IMR-90 (cell line): Measurements from ENCODE around the gene UBD. TPM values are rescaled to one million over a fixed set of nuclear protein-coding genes. Genes with fewer than 3 reads are reported as not detected.

Experiments
- ATAC-seq: fragments of 200-7000 bp; cut with Tn5 transposase; 2 replicates; pipeline ENCODE4 v1.9.1; 2020; ENCODE audit warnings: low read depth, mild to moderate bottlenecking, moderate library complexity
- BruUV-seq: library from RNA; stranded (reverse); fragments of 400-500 nt; replicated peaks from 2 replicates; lab custom pipeline; 2021; lab: Mats Ljungman, UMichigan
- CTCF ChIA-PET: fragments of 300-600 bp; formaldehyde crosslinking; extraction: SDS; loops from one replicate; lab custom pipeline; 2021; ENCODE audit warnings: antibody characterized with exemption; lab: Yijun Ruan, JAX
- POLR2A ChIA-PET: fragments of 300-600 bp; sonication (Branson Sonifier 250); formaldehyde crosslinking; loops from one replicate; lab custom pipeline; 2022; ENCODE audit warnings: antibody characterized with exemption; ENCODE audit not compliant: unreplicated experiment; lab: Charles Lee
- DNase-seq: peaks from one replicate; pipeline ENCODE4 v3.0.0; 2013
- H2AFZ ChIP-seq: replicated peaks from 2 replicates; pipeline ENCODE3; 2013; ENCODE audit warnings: low read length, mild to moderate bottlenecking; ENCODE audit not compliant: poor library complexity
- H2AK5ac ChIP-seq: 2 replicates; pipeline ENCODE4 v1.6.1; 2013; ENCODE audit warnings: low read depth, low read length, inconsistent platforms
- H2AK9ac ChIP-seq: replicated peaks from 2 replicates; pipeline ENCODE3; 2013; ENCODE audit warnings: mild to moderate bottlenecking, low read depth, low read length, moderate library complexity; ENCODE audit not compliant: poor library complexity
- H2BK120ac ChIP-seq: 2 replicates; pipeline ENCODE4 v1.6.1; 2013; ENCODE audit warnings: low read depth, low read length, inconsistent platforms
- H2BK15ac ChIP-seq: 3 replicates; pipeline ENCODE4 v1.6.1; 2013; ENCODE audit warnings: low read depth, low read length, inconsistent platforms
- H2BK20ac ChIP-seq: 2 replicates; pipeline ENCODE4 v1.6.1; 2013; ENCODE audit warnings: low read depth, mild to moderate bottlenecking, inconsistent platforms, low read length, moderate library complexity
- H2BK5ac ChIP-seq: 2 replicates; pipeline ENCODE4 v1.6.1; 2013; ENCODE audit warnings: mild to moderate bottlenecking, low read depth, low read length, inconsistent platforms; ENCODE audit not compliant: poor library complexity, severe bottlenecking
- H3K14ac ChIP-seq: replicated peaks from 2 replicates; pipeline ENCODE4 v1.6.1; 2013; ENCODE audit warnings: low read depth, low read length, inconsistent platforms
- H3K18ac ChIP-seq: 2 replicates; pipeline ENCODE4 v1.6.1; 2013; ENCODE audit warnings: low read depth, low read length, control low read depth
- H3K23ac ChIP-seq: 2 replicates; pipeline ENCODE4 v1.6.1; 2013; ENCODE audit warnings: low read depth, low read length, inconsistent platforms
- H3K27ac ChIP-seq: 2 replicates; pipeline ENCODE4 v1.5.1; 2013; ENCODE audit warnings: mild to moderate bottlenecking, control low read depth, low read length; ENCODE audit not compliant: insufficient read depth
- H3K27me3 ChIP-seq: 2 replicates; pipeline ENCODE4 v1.6.1; 2013; ENCODE audit warnings: low read length; ENCODE audit not compliant: control insufficient read depth, insufficient read depth
- H3K36me3 ChIP-seq: 2 replicates; pipeline ENCODE4 v1.6.1; 2013; ENCODE audit warnings: low read length, mixed read lengths; ENCODE audit not compliant: control insufficient read depth, insufficient read depth
- H3K4ac ChIP-seq: 2 replicates; pipeline ENCODE4 v1.6.1; 2013; ENCODE audit warnings: low read depth, low read length, inconsistent platforms
- H3K4me1 ChIP-seq: 2 replicates; pipeline ENCODE4 v1.6.1; 2013; ENCODE audit warnings: low read length, mixed read lengths; ENCODE audit not compliant: control insufficient read depth, insufficient read depth
- H3K4me2 ChIP-seq: 2 replicates; pipeline ENCODE4 v1.6.1; 2013; ENCODE audit warnings: low read depth, mild to moderate bottlenecking, control low read depth, low read length, moderate library complexity
- H3K4me3 ChIP-seq: 2 replicates; pipeline ENCODE4 v1.5.1; 2013; ENCODE audit warnings: low read depth, mild to moderate bottlenecking, control low read depth, low read length, moderate library complexity; ENCODE audit not compliant: insufficient read depth
- H3K56ac ChIP-seq: 2 replicates; pipeline ENCODE4 v1.6.1; 2013; ENCODE audit warnings: low read length, inconsistent platforms; ENCODE audit not compliant: insufficient read depth; ENCODE audit errors: extremely low read depth
- H3K79me1 ChIP-seq, 2 experiments: 2 replicates each; pipeline ENCODE4 v1.6.1; 2013; ENCODE audit warnings: low read length in 2 of 2, inconsistent platforms in 1 of 2, low read depth in 1 of 2
- H3K9ac ChIP-seq: 2 replicates; pipeline ENCODE4 v1.6.1; 2013; ENCODE audit warnings: low read depth, low read length, control low read depth
- H3K9me1 ChIP-seq: 2 replicates; pipeline ENCODE4 v1.6.1; 2013; ENCODE audit warnings: low read length, inconsistent platforms; ENCODE audit not compliant: insufficient read depth
- H3K9me3 ChIP-seq: 2 replicates; pipeline ENCODE4 v1.6.1; 2013; ENCODE audit warnings: low read length; ENCODE audit not compliant: control insufficient read depth, insufficient read depth
- H4K20me1 ChIP-seq: 2 replicates; pipeline ENCODE4 v1.6.1; 2013; ENCODE audit warnings: low read length, inconsistent platforms; ENCODE audit not compliant: insufficient read depth
- H4K5ac ChIP-seq: 2 replicates; pipeline ENCODE4 v1.6.1; 2013; ENCODE audit warnings: mild to moderate bottlenecking, low read depth, low read length, control low read depth
- H4K8ac ChIP-seq, 2 experiments: 2 replicates each; pipeline ENCODE4 v1.6.1; 2013; ENCODE audit warnings: low read depth in 2 of 2, low read length in 2 of 2, control low read depth in 1 of 2, inconsistent platforms in 1 of 2
- H4K91ac ChIP-seq: 2 replicates; pipeline ENCODE4 v1.6.1; 2013; ENCODE audit warnings: low read depth, low read length, inconsistent platforms; ENCODE audit not compliant: insufficient read depth
- BHLHE40 ChIP-seq: fragments of 150-350 bp; IDR thresholded peaks from 2 replicates; pipeline ENCODE4 v1.6.1; 2016; ENCODE audit warnings: mild to moderate bottlenecking, low read depth, low read length
- CEBPB ChIP-seq: IDR thresholded peaks from 2 replicates; pipeline ENCODE4 v1.6.1; 2012; ENCODE audit warnings: low read depth, low read length, improper control_type of control experiment
- CHD1 ChIP-seq: IDR thresholded peaks from 2 replicates; pipeline ENCODE4 v1.6.1; 2012; ENCODE audit warnings: low read depth, low read length, improper control_type of control experiment
- FOS ChIP-seq: fragments of 150-350 bp; IDR thresholded peaks from 2 replicates; pipeline ENCODE4 v1.6.1; 2016; ENCODE audit warnings: low read depth, low read length
- MAFK ChIP-seq: IDR thresholded peaks from 2 replicates; pipeline ENCODE4 v1.6.1; 2012; ENCODE audit warnings: low read depth, low read length, improper control_type of control experiment
- MAZ ChIP-seq: IDR thresholded peaks from 2 replicates; pipeline ENCODE4 v1.6.1; 2012; ENCODE audit warnings: low read depth, mild to moderate bottlenecking, low read length, improper control_type of control experiment, moderate library complexity, borderline replicate concordance
- MXI1 ChIP-seq: IDR thresholded peaks from 2 replicates; pipeline ENCODE4 v1.6.1; 2012; ENCODE audit warnings: low read depth, mild to moderate bottlenecking, low read length, moderate library complexity, borderline replicate concordance
- NFE2L2 ChIP-seq: fragments of 150-350 bp; IDR thresholded peaks from 2 replicates; pipeline ENCODE4 v1.6.1; 2016; ENCODE audit warnings: low read depth, mild to moderate bottlenecking, low read length
- POLR2A ChIP-seq: IDR thresholded peaks from 2 replicates; pipeline ENCODE4 v1.6.1; 2012; ENCODE audit warnings: mild to moderate bottlenecking, low read depth, low read length
- RAD21 ChIP-seq: IDR thresholded peaks from 2 replicates; pipeline ENCODE4 v1.6.1; 2012; ENCODE audit warnings: low read length, improper control_type of control experiment
- RCOR1 ChIP-seq: IDR thresholded peaks from 2 replicates; pipeline ENCODE4 v1.6.1; 2012; ENCODE audit warnings: mild to moderate bottlenecking, low read length, improper control_type of control experiment; ENCODE audit not compliant: insufficient replicate concordance
- SMC3 ChIP-seq: fragments of 150-350 bp; IDR thresholded peaks from 2 replicates; pipeline ENCODE4 v1.6.1; 2016; ENCODE audit warnings: low read depth, mild to moderate bottlenecking, antibody characterized with exemption, low read length, moderate library complexity
- USF2 ChIP-seq: fragments of 150-350 bp; IDR thresholded peaks from 2 replicates; pipeline ENCODE4 v1.6.1; 2017; ENCODE audit warnings: mild to moderate bottlenecking, antibody characterized with exemption, low read length, low read depth
- WGBS, 2 experiments: methylation state at CpG; one replicate each; pipeline versions ENCODE4 v1.1.5 to v1.1.7; 2013; ENCODE audit warnings: missing lambda C conversion rate in 2 of 2; ENCODE audit not compliant: insufficient read length in 1 of 2; ENCODE audit errors: extremely low coverage in 2 of 2; 5-methylcytosine and 5-hydroxymethylcytosine counted together
- dilution Hi-C: fragments of 300-500 bp; cut with HindIII; formaldehyde crosslinking; loops from one replicate; pipeline ENCODE4 v1.14.3; 2018; ENCODE audit warnings: low sequenced_read_pairs; ENCODE audit not compliant: unreplicated experiment
- in situ Hi-C: fragments of 300-500 bp; cut with MboI; formaldehyde crosslinking; loops from 3 replicates; pipeline ENCODE4 v1.14.3; 2019; ENCODE audit warnings: low sequenced_read_pairs, inconsistent platforms, mixed read lengths
- intact Hi-C: fragments of 100-400 bp; cut with micrococcal nuclease; formaldehyde crosslinking; loops from 2 replicates; pipeline ENCODE4 v1.10.0; 2022
- polyA plus RNA-seq, 3 experiments: library from polyadenylated mRNA; depleted of rRNA; stranded (reverse); fragments of >200 nt; gene quantifications; 2 replicates each; pipeline ENCODE4 v1.2.3, GENCODE V29; 2012; ENCODE audit warnings: low replicate concordance in 1 of 3
- total RNA-seq: library from RNA; depleted of rRNA; stranded (reverse); fragments of >200 nt; gene quantifications from 2 replicates; pipeline ENCODE4 v1.2.3, GENCODE V29; 2012
- TF ChIP-seq, protein P1 (sequence below): fragments of 150-350 bp; IDR thresholded peaks from 2 replicates; pipeline ENCODE4 v1.6.1; 2016; ENCODE audit warnings: low read depth, mild to moderate bottlenecking, low read length, moderate library complexity, borderline replicate concordance

The UBD gene
- total and polyA plus RNA-seq, 2 of the 4 experiments (the other 2 are of a cell fraction) = not detected

DNA sequence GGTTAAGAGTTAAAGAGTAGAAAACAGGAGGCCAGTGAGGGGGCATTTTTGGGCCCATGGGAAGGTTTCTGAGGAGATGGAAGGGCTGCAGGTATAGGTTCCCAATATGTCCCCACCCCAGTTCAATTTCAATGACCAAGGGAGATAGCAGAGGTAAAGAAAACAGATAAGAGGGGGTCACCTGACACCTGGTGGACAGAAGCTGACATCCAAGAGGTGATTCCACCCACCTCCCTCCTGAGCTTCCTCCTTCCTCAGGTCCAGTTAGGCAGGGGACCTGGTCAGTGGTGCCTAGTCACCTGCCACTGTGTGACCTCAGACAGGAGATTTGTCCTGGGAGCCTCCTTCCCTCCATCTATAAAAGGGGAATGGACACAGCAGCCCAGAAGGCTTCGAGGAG, 42.3 kb downstream of the UBD start:
- no peak overlapping the region for H3K23ac ChIP-seq
- no peak overlapping the region for H2BK120ac ChIP-seq
- no peak overlapping the region for H2AK5ac ChIP-seq
- H3K4ac ChIP-seq = no peak overlapping the region
- ATAC-seq = no peak
- H3K14ac ChIP-seq = no peak overlapping the region
- no peak overlapping the region for H4K5ac ChIP-seq
- no TSS peak for BruUV-seq
- in situ Hi-C loops (no loop called here), intact Hi-C loops (no loop called here), dilution Hi-C loops (no loop called here)
- no peak for DNase-seq
- no peaks in the 10 kb centered on the region for H3K27me3 ChIP-seq
- no peaks in the 10 kb centered on the region for H3K9me1 ChIP-seq
- peaks cover 7% of the 10 kb centered on the region; the same call in 1 of the 2 replicates for H3K9me3 ChIP-seq
- WGBS, 2 experiments = no CpG with 5 or more reads among the region's 1 CpG
- no peak overlapping the region for H2AK9ac ChIP-seq
- H4K91ac ChIP-seq = no peak overlapping the region
- H3K36me3 ChIP-seq = no peaks in the 10 kb centered on the region
- H3K27ac ChIP-seq = no peak overlapping the region
- H4K20me1 ChIP-seq = no peaks in the 10 kb centered on the region
- no peak overlapping the region for H2BK5ac ChIP-seq
- H3K79me1 ChIP-seq = no peaks in the 10 kb centered on the region
- no peak overlapping the region for H3K4me2 ChIP-seq
- CTCF ChIA-PET = no interaction called here
- H3K9ac ChIP-seq = no peak overlapping the region
- H3K4me1 ChIP-seq = no peaks in the 10 kb centered on the region
- no peak overlapping the region for H3K56ac ChIP-seq
- H2AFZ ChIP-seq = no peak overlapping the region
- no peak overlapping the region for H4K8ac ChIP-seq
- no peak overlapping the region for H3K4me3 ChIP-seq
- H2BK20ac ChIP-seq = no peak overlapping the region
- POLR2A ChIA-PET = no interaction called here
- TF ChIP-seq, protein P1, sequence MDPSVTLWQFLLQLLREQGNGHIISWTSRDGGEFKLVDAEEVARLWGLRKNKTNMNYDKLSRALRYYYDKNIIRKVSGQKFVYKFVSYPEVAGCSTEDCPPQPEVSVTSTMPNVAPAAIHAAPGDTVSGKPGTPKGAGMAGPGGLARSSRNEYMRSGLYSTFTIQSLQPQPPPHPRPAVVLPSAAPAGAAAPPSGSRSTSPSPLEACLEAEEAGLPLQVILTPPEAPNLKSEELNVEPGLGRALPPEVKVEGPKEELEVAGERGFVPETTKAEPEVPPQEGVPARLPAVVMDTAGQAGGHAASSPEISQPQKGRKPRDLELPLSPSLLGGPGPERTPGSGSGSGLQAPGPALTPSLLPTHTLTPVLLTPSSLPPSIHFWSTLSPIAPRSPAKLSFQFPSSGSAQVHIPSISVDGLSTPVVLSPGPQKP = no peak
- TF ChIP-seq NFE2L2 (no peak), BHLHE40 (no peak), MAFK (no peak), MXI1 (no peak), RAD21 (no peak), FOS (no peak), USF2 (no peak), SMC3 (no peak), RCOR1 (no peak), POLR2A (no peak), MAZ (no peak), CHD1 (no peak), CEBPB (no peak)
- no peak overlapping the region for H2BK15ac ChIP-seq
- no peak overlapping the region for H3K18ac ChIP-seq
